Measurements from ENCODE around the gene HBD. TPM values are rescaled to one million over a fixed set of nuclear protein-coding genes. Genes with fewer than 3 reads are reported as not detected.
A peak's percentile ranks its signal among the peaks of the same experiment; 100 is the strongest.
"Not testable (repeated sequence)": the region's sequence is repeated elsewhere in the genome, so short reads cannot be mapped to it uniquely, and the experiment has no call there.

HBD gene
- total RNA-seq (2014; rRNA removed; shearing (Covaris generic)) = not detected in 2 replicates

GRCh38 chr11:5234381-5234834 lies at the start of gene HBD:
TSS of gene HBD (minus strand) at chr11:5234483. CDS start at chr11:5234433, 50 bp downstream.
- peak; percentile 19 for DNase-seq (ENCODE audit: low spot score)

DNA sequence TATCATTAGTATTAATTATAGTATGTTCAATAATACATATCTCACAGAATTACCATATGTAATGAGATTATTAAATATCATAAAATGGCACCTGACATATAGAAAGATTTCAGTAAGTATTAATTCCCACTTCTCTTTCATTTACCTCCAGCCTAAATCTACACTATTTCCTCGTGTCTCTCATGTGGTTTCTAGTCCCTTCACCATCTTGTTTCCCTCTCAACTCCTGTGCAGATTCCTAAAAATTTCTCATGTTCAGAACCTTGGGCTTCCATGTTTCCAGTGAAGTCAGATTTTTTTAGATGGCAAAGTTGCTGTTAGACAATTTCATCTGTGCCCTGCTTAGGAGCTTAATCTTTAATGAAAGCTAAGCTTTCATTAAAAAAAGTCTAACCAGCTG lies 49.6 kb upstream of the HBD start:
- DNase-seq (ENCODE audit: low spot score) = no peak

- no peak for DNase-seq (ENCODE audit: low spot score)
Measured at GRCh38 chr11:5283086-5283485, 48.8 kb upstream of the HBD start.

DNA sequence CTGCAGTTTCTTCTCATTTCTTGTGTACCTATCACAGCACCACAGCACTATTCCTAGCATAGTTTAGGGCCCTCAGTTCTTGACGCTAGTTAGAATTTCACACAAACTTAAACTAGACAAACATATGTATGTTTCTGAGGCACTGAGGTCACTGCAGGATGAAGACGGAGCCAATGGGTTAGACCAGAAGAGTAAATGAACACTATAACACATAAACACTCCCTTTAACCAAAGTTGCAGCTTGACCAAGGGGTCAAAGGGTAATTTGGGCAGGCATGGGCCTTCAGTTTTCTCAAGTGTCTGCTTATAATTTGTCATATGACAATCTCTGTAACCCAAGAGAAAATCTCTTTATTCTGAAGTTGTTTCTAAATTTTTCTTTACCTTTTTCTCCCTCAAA lies 48.3 kb upstream of the HBD start:
- DNase-seq (ENCODE audit: low spot score) = no peak

DNA sequence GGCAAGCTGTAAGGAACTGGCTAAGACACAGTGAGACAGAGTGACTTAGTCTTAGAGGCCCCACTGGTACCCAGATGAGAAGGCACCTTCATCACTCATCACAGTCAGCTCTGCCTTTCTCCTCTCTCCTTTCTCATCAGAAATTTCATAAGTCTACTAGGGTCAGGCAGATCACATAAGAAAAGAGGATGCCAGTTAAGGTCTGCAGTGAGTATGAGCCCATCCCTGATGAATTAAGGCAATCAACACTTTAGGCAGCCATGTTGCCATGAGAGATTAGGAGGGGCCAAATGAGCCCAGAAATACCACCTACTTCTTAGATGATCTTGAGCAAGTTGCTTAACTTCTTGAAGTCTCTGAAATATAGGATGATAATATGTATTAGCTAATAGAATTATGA lies 47.3 kb upstream of the HBD start:
- DNase-seq (ENCODE audit: low spot score) = no peak

DNA sequence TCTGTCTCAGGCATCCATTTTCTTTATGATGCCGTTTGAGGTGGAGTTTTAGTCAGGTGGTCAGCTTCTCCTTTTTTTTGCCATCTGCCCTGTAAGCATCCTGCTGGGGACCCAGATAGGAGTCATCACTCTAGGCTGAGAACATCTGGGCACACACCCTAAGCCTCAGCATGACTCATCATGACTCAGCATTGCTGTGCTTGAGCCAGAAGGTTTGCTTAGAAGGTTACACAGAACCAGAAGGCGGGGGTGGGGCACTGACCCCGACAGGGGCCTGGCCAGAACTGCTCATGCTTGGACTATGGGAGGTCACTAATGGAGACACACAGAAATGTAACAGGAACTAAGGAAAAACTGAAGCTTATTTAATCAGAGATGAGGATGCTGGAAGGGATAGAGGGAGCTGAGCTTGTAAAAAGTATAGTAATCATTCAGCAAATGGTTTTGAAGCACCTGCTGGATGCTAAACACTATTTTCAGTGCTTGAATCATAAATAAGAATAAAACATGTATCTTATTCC lies 46.4 kb upstream of the HBD start:
- DNase-seq (ENCODE audit: low spot score) = peak; percentile 100

GRCh38 chr11:5279471-5280090 lies 45.3 kb upstream of the HBD start:
- no peak for DNase-seq (ENCODE audit: low spot score)

DNA sequence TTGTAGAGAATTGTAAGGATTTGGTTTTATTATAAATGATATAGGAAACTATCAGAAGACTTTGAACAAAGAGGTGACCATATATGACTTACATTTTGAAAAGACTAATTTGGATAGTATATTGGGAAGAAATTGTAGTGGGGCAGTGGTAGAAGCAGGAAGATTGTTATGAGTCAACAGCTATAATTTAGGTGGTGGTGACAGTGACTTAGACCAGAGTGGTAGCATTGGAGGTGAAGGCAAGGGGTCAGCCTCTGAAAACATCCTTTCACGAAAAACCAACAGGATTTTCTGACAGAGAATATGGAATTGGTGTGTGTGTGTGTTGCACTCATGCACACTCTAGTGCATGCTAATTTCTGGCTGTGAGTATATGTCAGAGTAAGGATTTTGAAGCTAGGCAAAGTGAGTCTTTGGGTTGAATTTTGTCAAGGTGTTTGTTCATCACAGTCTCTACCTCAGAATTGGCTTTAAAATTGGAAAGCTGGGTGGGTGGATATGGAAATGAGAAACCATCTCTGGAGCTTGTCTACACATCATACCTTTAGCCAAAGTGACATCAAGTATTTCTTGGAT lies 43.6 kb upstream of the HBD start:
- DNase-seq (ENCODE audit: low spot score) = peak; percentile 47

DNA sequence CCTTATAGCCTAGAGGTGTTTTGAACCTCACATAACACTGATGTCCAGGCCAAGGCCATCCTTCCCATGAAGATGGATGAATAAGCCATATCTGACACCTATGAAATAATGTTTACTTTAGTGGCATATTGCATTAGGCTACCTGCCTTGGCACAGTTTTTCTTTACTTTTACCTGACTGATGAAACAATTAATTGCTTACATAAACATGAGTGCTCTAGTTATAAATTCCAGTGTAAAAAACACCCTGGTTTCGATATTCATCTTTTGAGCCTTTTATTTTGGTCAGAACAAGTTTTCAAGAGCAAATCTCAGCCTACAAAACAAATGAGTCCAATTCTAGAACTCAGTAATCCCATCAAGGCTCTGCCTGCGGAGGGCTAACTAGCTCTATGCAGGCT lies 42.4 kb upstream of the HBD start:
- DNase-seq (ENCODE audit: low spot score) = no peak

GRCh38 chr11:5275369-5276110 lies 41.3 kb upstream of the HBD start:
- no peak for DNase-seq (ENCODE audit: low spot score)

DNA sequence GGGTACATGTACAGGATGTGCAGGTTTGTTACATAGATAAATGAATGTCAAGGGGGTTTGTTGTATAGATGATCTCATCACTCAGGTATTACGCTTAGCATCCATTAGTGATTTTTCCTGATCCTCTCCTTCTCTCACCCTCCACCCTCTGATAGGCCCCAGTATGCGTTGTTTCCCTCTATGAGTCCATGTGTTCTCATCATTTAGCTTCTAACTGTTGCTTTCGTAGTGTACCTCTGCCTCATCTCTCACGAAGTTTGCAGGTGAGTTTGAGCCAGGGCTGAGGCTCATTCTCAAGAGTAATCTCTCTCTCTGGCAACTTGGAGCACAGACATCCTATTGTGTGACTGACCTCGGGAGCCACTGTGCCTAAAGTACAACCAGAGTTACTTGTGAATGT lies 40.1 kb upstream of the HBD start:
- DNase-seq (ENCODE audit: low spot score) = peak; percentile 46

DNA sequence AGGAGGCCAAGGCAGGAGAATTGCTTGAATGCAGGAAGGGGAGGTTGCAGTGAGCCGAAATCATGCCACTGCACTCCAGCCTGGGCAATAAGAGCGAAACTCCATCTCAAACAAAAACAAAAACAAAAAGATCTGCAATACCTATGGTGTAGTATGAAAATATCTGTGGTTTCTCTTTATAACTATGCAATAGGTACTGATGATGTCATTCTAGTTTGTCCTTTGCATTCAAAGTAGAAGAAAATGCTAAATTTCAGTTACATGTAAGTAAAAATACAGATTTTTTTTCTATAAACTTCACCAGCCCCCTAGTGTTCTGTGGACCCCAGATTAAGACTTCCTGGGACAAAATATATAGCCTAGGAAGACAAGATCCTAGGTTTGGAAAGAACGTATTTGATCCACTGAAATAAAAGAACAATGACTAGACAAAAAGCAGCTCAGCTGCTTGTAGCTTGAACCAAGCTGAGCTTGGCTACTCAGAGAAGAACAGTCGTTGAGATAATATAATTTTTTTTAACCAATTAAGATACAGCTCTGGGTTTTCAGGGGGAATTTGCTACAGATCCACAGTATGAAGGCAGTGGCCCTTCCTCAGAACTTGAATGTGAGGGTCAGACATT lies 38.2 kb upstream of the HBD start:
- no peak for DNase-seq (ENCODE audit: low spot score)

DNA sequence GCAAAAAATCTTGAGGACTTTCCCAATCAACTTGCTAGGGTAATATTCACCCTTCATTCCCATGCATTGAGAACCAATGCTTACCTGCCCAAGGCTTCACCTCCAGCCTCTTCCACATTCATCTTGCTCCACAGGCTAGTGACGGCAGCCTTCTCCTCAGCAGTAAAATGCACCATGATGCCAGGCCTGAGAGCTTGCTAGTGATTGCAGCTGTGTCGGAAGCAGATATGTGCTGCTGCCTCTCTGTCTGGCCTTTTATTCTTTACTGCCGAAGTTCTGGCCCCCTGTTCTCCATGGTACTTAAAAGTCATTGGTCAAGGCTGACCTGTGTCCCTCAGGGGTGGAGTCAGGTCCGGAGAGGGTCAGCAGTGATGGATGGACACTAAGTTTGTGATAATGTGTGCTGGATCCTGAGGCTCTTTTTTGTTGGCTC lies 35.4 kb upstream of the HBD start, which contains the start of gene HBE1:
Gene HBE1 (minus strand): TSS at position 231 of the 433 bp plus-strand sequence. CDS start 55 bp downstream, at position 176.
- no peak for DNase-seq (ENCODE audit: low spot score)

GRCh38 chr11:5267033-5267563 lies 32.8 kb upstream of the HBD start:
- no peak for DNase-seq (ENCODE audit: low spot score)

GRCh38 chr11:5266609-5267008 lies 32.3 kb upstream of the HBD start:
- no peak for DNase-seq (ENCODE audit: low spot score)

DNA sequence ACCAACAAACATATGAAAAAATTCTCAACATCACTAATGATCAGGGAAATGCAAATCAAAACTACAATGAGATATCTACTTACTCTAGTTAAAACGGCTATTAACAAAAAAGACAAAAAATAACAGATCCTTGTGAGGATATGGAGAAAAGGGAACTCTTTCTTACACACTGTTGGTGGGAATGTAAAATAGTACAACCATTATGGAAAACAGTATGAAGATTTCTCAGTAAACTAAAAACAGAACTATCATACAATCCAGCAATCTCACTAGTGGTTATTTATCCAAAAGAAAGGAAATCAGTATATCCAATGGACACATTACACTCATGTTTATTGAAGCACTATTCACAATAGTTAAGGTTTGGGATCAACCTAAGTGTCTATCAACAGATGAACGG lies 31.5 kb upstream of the HBD start:
- no peak for DNase-seq (ENCODE audit: low spot score)

DNA sequence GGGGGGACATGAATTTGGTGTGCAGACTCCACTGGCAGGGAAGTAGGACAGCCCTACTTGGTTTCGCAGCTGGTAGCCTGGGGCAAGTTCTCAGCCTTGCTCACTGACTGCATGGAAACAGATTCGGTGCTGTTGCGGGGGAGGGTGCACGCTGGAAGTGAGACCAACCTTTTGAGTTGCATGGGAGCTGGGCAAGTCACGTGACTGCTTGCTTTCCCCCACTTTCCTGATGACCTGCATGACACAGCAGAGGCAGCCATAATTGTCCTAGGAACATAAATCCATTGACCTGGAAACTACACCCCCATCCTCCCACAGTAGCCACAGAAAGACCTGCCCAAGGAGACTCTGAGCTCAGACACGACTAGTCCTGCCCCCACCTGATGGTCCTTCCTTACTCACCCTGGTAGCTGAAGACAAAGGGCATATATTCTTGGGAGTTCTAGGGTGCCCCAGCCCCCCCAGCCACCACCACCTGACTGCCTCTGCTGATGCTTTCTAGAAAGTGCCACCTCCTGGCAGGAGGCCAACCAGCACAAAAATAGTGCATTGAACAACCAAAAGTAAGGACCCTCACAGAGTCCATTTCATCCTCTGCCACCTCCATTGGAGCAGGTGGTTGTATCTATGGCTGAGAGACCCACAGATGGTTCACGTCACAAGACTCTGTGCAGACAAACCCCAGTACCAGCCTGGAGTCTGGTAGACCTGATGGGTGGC lies 24.4 kb upstream of the HBD start:
- no peak for DNase-seq (ENCODE audit: low spot score)

DNA sequence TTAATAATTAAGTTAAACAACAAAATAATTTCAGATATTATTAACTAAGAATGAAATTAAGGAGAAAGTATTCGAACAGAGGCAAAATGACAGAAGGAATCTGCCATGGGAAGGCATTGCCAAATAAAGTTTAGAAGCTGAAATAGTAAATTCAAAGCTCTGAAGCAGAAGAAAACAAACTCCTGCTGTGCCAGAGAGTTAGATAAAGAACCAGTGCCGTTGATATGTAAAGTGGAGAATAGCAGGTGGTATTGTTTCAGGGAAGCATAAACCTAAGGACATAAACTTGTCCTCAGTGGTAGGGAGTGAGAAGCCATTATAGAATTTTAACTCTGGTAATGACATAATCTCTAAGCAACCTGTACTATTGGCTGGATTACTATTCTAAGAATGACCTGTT lies 23.0 kb upstream of the HBD start:
- DNase-seq (ENCODE audit: low spot score) = no peak

GRCh38 chr11:5254646-5255413 lies 20.5 kb upstream of the HBD start, which contains the start of gene HBG2:
TSS of gene HBG2 (minus strand) at chr11:5254781. CDS start at chr11:5254728, 53 bp downstream.
- not testable (repeated sequence) for DNase-seq (ENCODE audit: low spot score)

DNA sequence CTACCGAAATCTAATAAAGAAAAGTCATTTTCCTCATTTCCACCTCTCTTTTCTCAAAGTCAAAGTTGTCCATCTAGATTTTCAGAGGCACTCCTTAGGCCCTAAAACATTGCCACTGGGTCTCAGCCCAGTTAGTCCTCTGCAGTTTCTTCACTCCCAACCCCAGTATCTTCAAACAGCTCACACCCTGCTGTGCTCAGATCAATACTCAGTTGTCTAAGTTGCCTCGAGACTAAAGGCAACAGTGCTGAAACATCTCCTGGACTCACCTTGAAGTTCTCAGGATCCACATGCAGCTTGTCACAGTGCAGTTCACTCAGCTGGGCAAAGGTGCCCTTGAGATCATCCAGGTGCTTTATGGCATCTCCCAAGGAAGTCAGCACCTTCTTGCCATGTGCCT lies 19.7 kb upstream of the HBD start:
- not testable (repeated sequence) for DNase-seq (ENCODE audit: low spot score)

All from A172 (cell line).